Measurements from ENCODE around the gene PRKCA.

The PRKCA gene

DNA sequence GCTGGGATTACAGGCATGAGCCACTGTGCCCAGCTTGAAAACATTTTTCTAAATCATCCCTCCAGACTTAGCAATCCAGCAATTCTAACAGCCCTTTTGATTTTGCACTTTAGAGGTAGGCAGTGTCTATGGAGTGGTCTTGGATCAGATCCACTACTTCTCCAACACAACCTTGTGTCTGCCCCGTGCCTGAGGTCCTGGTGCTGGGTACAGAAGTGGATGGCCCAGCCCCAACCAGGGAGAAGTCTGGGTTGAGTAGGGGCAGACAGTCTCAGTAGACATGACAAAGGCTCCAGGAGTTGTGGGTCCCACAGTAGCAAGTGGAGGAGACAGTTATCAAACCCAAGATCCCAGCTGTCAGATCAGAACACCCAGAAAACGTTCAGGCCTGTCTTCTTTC is 460.6 kb downstream of the PRKCA start:
- no peaks in the 10 kb centered on the region for H3K9me3 ChIP-seq (ENCODE audit: control insufficient read depth, insufficient read depth, low read length)
- peaks cover 9% of the 10 kb centered on the region; the same call in 1 of the 2 replicates for H3K4me1 ChIP-seq (ENCODE audit: insufficient read depth, low read length)
- H3K9ac ChIP-seq (ENCODE audit: low read depth, low read length): no peak overlapping the region
- no peaks in the 10 kb centered on the region for H3K36me3 ChIP-seq (ENCODE audit: insufficient read depth, low read length)

DNA sequence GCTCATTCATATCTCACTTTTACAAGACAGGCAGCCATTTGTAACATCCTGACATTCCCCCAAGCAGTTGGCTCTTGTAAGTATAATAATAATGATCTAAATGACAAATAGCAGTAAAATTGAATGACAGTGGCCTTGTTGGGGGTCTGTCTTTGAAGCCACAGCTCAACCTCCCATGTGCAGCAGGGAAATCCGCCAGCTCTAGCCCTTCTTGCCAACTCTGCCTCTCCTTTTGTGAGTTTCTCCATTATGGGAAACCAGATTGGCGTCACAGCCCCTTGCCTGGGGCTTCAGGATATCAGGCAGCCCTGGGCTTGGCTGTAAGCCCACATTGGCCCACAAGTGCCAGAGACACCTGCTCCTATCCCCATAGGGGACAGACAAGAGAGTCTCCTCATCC is 462.1 kb downstream of the PRKCA start:
- H3K36me3 ChIP-seq (ENCODE audit: insufficient read depth, low read length): no peaks in the 10 kb centered on the region
- H3K4me1 ChIP-seq (ENCODE audit: insufficient read depth, low read length): peaks cover 9% of the 10 kb centered on the region; the same call in 1 of the 2 replicates
- H3K9ac ChIP-seq (ENCODE audit: low read depth, low read length): no peak overlapping the region
- H3K9me3 ChIP-seq (ENCODE audit: control insufficient read depth, insufficient read depth, low read length): no peaks in the 10 kb centered on the region

DNA sequence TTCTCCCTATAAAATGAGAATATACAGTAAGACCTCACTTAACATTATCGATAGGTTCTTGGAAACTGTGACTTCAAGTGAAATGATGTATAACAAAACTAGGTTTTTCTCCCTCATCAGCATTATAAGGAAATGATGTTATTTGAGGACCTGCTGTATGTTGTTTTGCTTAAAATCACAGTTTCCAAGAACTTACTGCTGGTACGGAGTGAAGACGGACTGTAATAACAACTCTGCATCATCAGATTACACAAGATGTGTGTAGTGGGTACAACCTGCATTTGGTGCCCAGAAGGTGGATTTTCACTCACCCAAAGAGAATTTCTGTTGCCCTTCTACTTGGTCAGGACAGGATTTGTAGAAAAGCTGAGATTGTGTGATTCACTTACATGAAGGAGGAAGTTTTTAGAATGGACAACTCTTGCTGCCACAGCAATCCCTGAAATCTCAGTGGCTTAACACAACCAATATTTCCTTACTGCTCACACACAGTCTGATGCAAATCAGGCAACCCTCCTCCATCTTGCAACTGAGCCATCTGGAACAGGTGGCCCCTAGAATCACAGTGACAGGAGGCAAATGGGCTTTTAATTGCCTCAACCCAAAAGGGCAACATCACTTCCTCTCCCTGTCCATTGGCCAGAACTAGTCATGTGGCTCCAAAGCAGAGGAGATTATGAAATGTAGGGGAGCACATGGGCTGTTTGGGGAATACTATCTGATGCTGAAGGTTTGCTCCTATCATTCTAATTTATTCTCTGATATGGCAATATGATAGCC is 464.9 kb downstream of the PRKCA start:
- no peak overlapping the region for H3K9ac ChIP-seq (ENCODE audit: low read depth, low read length)

GRCh38 chr17:66769911-66770310 is 467.5 kb downstream of the PRKCA start:
- H3K4me1 ChIP-seq (ENCODE audit: insufficient read depth, low read length): peaks cover 2% of the 10 kb centered on the region; the same call in 1 of the 2 replicates
- H3K36me3 ChIP-seq (ENCODE audit: insufficient read depth, low read length): no peaks in the 10 kb centered on the region

More for the DNA sequence above, 464.9 kb downstream of the PRKCA start:
- Histone ChIP-seq H3K36me3 (ENCODE audit: insufficient read depth, low read length) (no peaks in the 10 kb centered on the region), H3K4me1 (ENCODE audit: insufficient read depth, low read length) (peaks cover 9% of the 10 kb centered on the region; the same call in 1 of the 2 replicates), H3K9me3 (ENCODE audit: control insufficient read depth, insufficient read depth, low read length) (no peaks in the 10 kb centered on the region)

GRCh38 chr17:66772148-66772812 is 469.9 kb downstream of the PRKCA start:
- H3K4me1 ChIP-seq (ENCODE audit: insufficient read depth, low read length): peaks cover 24% of the 10 kb centered on the region

More at GRCh38 chr17:66769911-66770310, 467.5 kb downstream of the PRKCA start:
- Histone ChIP-seq H3K9ac (ENCODE audit: low read depth, low read length) (no peak overlapping the region), H3K9me3 (ENCODE audit: control insufficient read depth, insufficient read depth, low read length) (no peaks in the 10 kb centered on the region)

GRCh38 chr17:66775271-66775670 is 472.9 kb downstream of the PRKCA start:
- no peaks in the 10 kb centered on the region for H3K9me3 ChIP-seq (ENCODE audit: control insufficient read depth, insufficient read depth, low read length)
- H3K4me1 ChIP-seq (ENCODE audit: insufficient read depth, low read length): peaks cover 48% of the 10 kb centered on the region
- no peak overlapping the region for H3K9ac ChIP-seq (ENCODE audit: low read depth, low read length)
- H3K36me3 ChIP-seq (ENCODE audit: insufficient read depth, low read length): no peaks in the 10 kb centered on the region

More at GRCh38 chr17:66772148-66772812, 469.9 kb downstream of the PRKCA start:
- Histone ChIP-seq H3K36me3 (ENCODE audit: insufficient read depth, low read length) (no peaks in the 10 kb centered on the region), H3K9me3 (ENCODE audit: control insufficient read depth, insufficient read depth, low read length) (no peaks in the 10 kb centered on the region), H3K9ac (ENCODE audit: low read depth, low read length) (no peak overlapping the region)

GRCh38 chr17:66775881-66776400 is 473.5 kb downstream of the PRKCA start:
- Histone ChIP-seq H3K36me3 (ENCODE audit: insufficient read depth, low read length) (no peaks in the 10 kb centered on the region), H3K9ac (ENCODE audit: low read depth, low read length) (no peak overlapping the region), H3K9me3 (ENCODE audit: control insufficient read depth, insufficient read depth, low read length) (no peaks in the 10 kb centered on the region), H3K4me1 (ENCODE audit: insufficient read depth, low read length) (peaks cover 48% of the 10 kb centered on the region)

GRCh38 chr17:66776999-66777688 is 474.7 kb downstream of the PRKCA start:
- Histone ChIP-seq H3K36me3 (ENCODE audit: insufficient read depth, low read length) (no peaks in the 10 kb centered on the region), H3K9ac (ENCODE audit: low read depth, low read length) (peak overlapping the region; percentile 26; the same call in 1 of the 2 replicates), H3K4me1 (ENCODE audit: insufficient read depth, low read length) (peaks cover 48% of the 10 kb centered on the region), H3K9me3 (ENCODE audit: control insufficient read depth, insufficient read depth, low read length) (no peaks in the 10 kb centered on the region)

DNA sequence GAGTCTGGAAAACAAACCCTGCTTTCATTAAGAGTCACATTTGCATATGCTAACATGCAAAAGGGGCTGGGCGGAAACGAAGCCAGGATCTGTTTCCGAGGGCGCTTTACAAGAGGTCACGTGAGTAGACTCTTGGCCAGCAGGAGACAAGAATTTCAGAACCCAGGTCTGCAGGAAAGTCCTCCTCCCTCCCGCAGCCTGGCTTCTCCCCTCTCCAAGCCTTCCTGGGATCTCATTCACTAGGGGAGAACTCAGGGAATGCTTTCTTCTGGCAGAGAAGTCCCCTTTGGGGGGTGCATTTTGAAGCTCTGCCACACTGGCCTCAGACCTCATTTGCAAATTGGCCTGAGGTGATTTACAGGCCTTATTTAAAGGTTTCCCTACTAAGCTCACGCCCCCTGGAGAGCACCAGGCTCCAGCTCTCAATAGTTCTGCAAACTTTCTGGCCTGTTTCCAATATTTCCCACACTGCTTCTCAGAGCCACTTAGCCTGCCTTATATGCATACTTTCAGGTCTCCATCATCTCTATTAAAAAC is 475.3 kb downstream of the PRKCA start:
- Histone ChIP-seq H3K9ac (ENCODE audit: low read depth, low read length) (peak overlapping the region; percentile 26; the same call in 1 of the 2 replicates), H3K9me3 (ENCODE audit: control insufficient read depth, insufficient read depth, low read length) (no peaks in the 10 kb centered on the region), H3K4me1 (ENCODE audit: insufficient read depth, low read length) (peaks cover 48% of the 10 kb centered on the region), H3K36me3 (ENCODE audit: insufficient read depth, low read length) (no peaks in the 10 kb centered on the region)

DNA sequence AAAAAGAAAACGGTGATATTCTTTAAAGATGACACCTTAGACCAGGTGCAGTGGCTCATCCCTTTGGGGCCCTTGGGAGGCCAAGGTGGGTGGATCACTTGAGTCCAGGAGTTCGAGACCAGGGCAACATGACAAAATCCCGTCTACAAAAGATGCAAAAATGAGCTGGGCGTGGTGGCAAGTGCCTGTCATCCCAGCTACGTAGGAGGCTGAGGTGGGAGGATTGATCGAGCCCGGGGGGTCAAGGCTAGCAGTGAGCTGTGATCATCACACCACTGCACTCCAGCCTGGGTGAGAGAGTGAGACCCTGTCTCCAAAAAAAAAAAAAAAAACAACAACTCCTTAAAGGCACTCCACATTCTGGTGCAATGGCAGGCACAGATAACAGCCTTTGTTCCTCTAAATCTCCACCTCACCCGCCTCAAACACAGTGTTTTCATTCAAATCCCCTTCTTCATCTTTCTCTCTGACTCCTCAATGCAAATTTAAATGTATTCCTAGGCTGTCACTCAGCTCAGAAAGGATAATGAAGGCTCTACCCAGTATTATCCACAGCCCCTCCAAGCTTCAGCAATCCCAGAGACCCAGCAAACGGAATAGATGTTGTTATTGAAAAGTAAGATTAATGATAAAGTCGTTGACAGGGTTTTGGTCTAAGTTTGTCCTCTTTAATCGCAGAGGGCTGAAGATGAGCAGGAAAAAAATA is 476.3 kb downstream of the PRKCA start:
- H3K4me1 ChIP-seq (ENCODE audit: insufficient read depth, low read length): peaks cover 48% of the 10 kb centered on the region
- H3K9me3 ChIP-seq (ENCODE audit: control insufficient read depth, insufficient read depth, low read length): no peaks in the 10 kb centered on the region
- H3K36me3 ChIP-seq (ENCODE audit: insufficient read depth, low read length): no peaks in the 10 kb centered on the region
- H3K9ac ChIP-seq (ENCODE audit: low read depth, low read length): no peak overlapping the region

DNA sequence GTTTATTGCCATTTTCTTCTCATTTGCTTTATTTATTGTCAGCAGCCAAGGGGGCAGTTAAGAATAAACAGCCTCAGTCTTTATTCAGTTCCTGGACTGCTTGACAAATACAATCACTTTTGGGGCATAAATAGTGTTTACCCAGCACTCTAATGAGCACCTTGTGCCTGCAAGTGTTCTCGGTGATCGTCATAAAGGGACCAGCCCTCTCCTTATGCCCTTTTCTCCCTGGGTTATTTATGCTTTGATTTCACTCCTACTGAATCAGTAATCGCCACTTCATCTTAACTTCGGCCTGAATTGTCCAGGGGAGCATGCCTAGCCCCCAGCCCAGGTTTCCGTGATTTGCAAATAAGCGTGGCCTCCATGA is 476.8 kb downstream of the PRKCA start:
- peaks cover 48% of the 10 kb centered on the region for H3K4me1 ChIP-seq (ENCODE audit: insufficient read depth, low read length)
- no peaks in the 10 kb centered on the region for H3K36me3 ChIP-seq (ENCODE audit: insufficient read depth, low read length)

GRCh38 chr17:66781135-66781534 is 478.7 kb downstream of the PRKCA start:
- no peak overlapping the region for H3K9ac ChIP-seq (ENCODE audit: low read depth, low read length)
- H3K4me1 ChIP-seq (ENCODE audit: insufficient read depth, low read length): peaks cover 34% of the 10 kb centered on the region
- no peaks in the 10 kb centered on the region for H3K36me3 ChIP-seq (ENCODE audit: insufficient read depth, low read length)
- no peaks in the 10 kb centered on the region for H3K9me3 ChIP-seq (ENCODE audit: control insufficient read depth, insufficient read depth, low read length)

More for the DNA sequence above, 476.8 kb downstream of the PRKCA start:
- no peak overlapping the region for H3K9ac ChIP-seq (ENCODE audit: low read depth, low read length)
- no peaks in the 10 kb centered on the region for H3K9me3 ChIP-seq (ENCODE audit: control insufficient read depth, insufficient read depth, low read length)

GRCh38 chr17:66782851-66783250 is 480.4 kb downstream of the PRKCA start:
- H3K36me3 ChIP-seq (ENCODE audit: insufficient read depth, low read length): no peaks in the 10 kb centered on the region; the same call in 1 of the 2 replicates
- H3K4me1 ChIP-seq (ENCODE audit: insufficient read depth, low read length): peaks cover 19% of the 10 kb centered on the region
- H3K9ac ChIP-seq (ENCODE audit: low read depth, low read length): no peak overlapping the region

More at GRCh38 chr17:66782851-66783250, 480.4 kb downstream of the PRKCA start:
- H3K9me3 ChIP-seq (ENCODE audit: control insufficient read depth, insufficient read depth, low read length): no peaks in the 10 kb centered on the region
